Activated CD8-positive, alpha-beta memory T cell treated with anti-CD3 and anti-CD28 coated beads, Interleukin-2, amount 10 ng/mL, durations not matched to agents 7 days and 5 days (primary cell): ENCODE results near the gene WWC2. TPM values are rescaled to one million over a fixed set of nuclear protein-coding genes. Genes with fewer than 3 reads are reported as not detected.
"Not testable (repeated sequence)": the region's sequence is repeated elsewhere in the genome, so short reads cannot be mapped to it uniquely, and the experiment has no call there.

Source experiments
- ATAC-seq: fragments of 150-1000 bp; cut with Tn5 transposase; one replicate; pipeline ENCODE4 v1.10.0; 2021; ENCODE audit warnings: moderate library complexity
- CTCF ChIA-PET: fragments of 350-600 bp; sonication (Branson Sonifier 250); formaldehyde crosslinking; loops from one replicate; lab custom pipeline; 2021; ENCODE audit warnings: antibody characterized with exemption; lab: Charles Lee
- DNase-seq: peaks from one replicate; pipeline ENCODE4 v3.0.0-alpha.2; 2020
- H3K27ac Mint-ChIP-seq: one replicate; pipeline ENCODE4 v1.8.0; 2021; ENCODE audit warnings: mild to moderate bottlenecking, mixed read lengths
- H3K27me3 Mint-ChIP-seq: one replicate; pipeline ENCODE4 v1.8.0; 2021; ENCODE audit warnings: mixed read lengths
- H3K36me3 Mint-ChIP-seq: one replicate; pipeline ENCODE4 v1.8.0; 2021; ENCODE audit warnings: mild to moderate bottlenecking, mixed read lengths
- H3K4me1 Mint-ChIP-seq: one replicate; pipeline ENCODE4 v1.8.0; 2021; ENCODE audit warnings: mixed read lengths
- H3K4me3 Mint-ChIP-seq: one replicate; pipeline ENCODE4 v1.8.0; 2021; ENCODE audit warnings: mild to moderate bottlenecking, moderate library complexity, mixed read lengths
- H3K9me3 Mint-ChIP-seq: one replicate; pipeline ENCODE4 v1.8.0; 2022; ENCODE audit warnings: low read depth, mixed read lengths
- total RNA-seq, 2 experiments: library from RNA; stranded (reverse); gene quantifications; one replicate each; pipeline ENCODE4 v1.2.3, GENCODE V29; 2021

WWC2 gene
- total RNA-seq, 2 experiments from 2014 or later: 0.05 to 0.20 TPM

GRCh38 chr4:183110244-183110643 is 11.2 kb downstream of the WWC2 start:
- DNase-seq: no peak
- Mint-ChIP-seq H3K4me1 (no peaks in the 10 kb centered on the region), H3K4me3 (no peak overlapping the region), H3K27me3 (peaks cover 8% of the 10 kb centered on the region), H3K36me3 (no peaks in the 10 kb centered on the region), H3K27ac (no peak overlapping the region), H3K9me3 (no peaks in the 10 kb centered on the region)
- CTCF ChIA-PET: interaction anchor here (1.1 kb wide), 1 partner anchor 9 kb away, joined by 3 read pairs; no protein-coding TSS in a partner anchor
- ATAC-seq: no peak

GRCh38 chr4:183111452-183111885 is 12.4 kb downstream of the WWC2 start:
- ATAC-seq: no peak

GRCh38 chr4:183118141-183118540 is 19.1 kb downstream of the WWC2 start:
- Mint-ChIP-seq H3K27me3 (peaks cover 10% of the 10 kb centered on the region), H3K4me1 (no peaks in the 10 kb centered on the region), H3K36me3 (no peaks in the 10 kb centered on the region), H3K27ac (no peak overlapping the region), H3K9me3 (no peaks in the 10 kb centered on the region), H3K4me3 (no peak overlapping the region)
- ATAC-seq: no peak
- DNase-seq: no peak
- CTCF ChIA-PET: no interaction called here

More at GRCh38 chr4:183111452-183111885, 12.4 kb downstream of the WWC2 start:
- Mint-ChIP-seq H3K27ac (no peak overlapping the region), H3K4me1 (no peaks in the 10 kb centered on the region), H3K9me3 (no peaks in the 10 kb centered on the region), H3K27me3 (peaks cover 10% of the 10 kb centered on the region), H3K36me3 (no peaks in the 10 kb centered on the region), H3K4me3 (no peak overlapping the region)
- CTCF ChIA-PET: no interaction called here
- no peak for DNase-seq

- Mint-ChIP-seq H3K9me3 (no peaks in the 10 kb centered on the region), H3K27ac (no peak overlapping the region), H3K4me3 (no peak overlapping the region), H3K27me3 (peaks cover 10% of the 10 kb centered on the region), H3K4me1 (no peaks in the 10 kb centered on the region), H3K36me3 (no peaks in the 10 kb centered on the region)
- CTCF ChIA-PET: no interaction called here
- DNase-seq: no peak
- ATAC-seq: no peak
These were observed 19.5 kb downstream of the WWC2 start for GRCh38 chr4:183118585-183118984.

GRCh38 chr4:183121660-183122059 is 22.6 kb downstream of the WWC2 start:
- H3K4me1 Mint-ChIP-seq, ATAC-seq, DNase-seq, CTCF ChIA-PET, H3K27ac Mint-ChIP-seq, H3K27me3 Mint-ChIP-seq, H3K9me3 Mint-ChIP-seq, H3K4me3 Mint-ChIP-seq, H3K36me3 Mint-ChIP-seq: not testable (repeated sequence)

GRCh38 chr4:183124228-183124627 is 25.2 kb downstream of the WWC2 start:
- DNase-seq: no peak
- CTCF ChIA-PET: no interaction called here

GRCh38 chr4:183124865-183125264 is 25.8 kb downstream of the WWC2 start:
- no peak for ATAC-seq
- DNase-seq: no peak
- H3K4me1 Mint-ChIP-seq: no peaks in the 10 kb centered on the region
- no peaks in the 10 kb centered on the region for H3K9me3 Mint-ChIP-seq
- no peak overlapping the region for H3K27ac Mint-ChIP-seq
- no peaks in the 10 kb centered on the region for H3K36me3 Mint-ChIP-seq
- CTCF ChIA-PET: no interaction called here
- peaks cover 6% of the 10 kb centered on the region for H3K27me3 Mint-ChIP-seq
- H3K4me3 Mint-ChIP-seq: no peak overlapping the region

More at GRCh38 chr4:183124228-183124627, 25.2 kb downstream of the WWC2 start:
- peaks cover 6% of the 10 kb centered on the region for H3K27me3 Mint-ChIP-seq
- no peak overlapping the region for H3K4me3 Mint-ChIP-seq
- H3K4me1 Mint-ChIP-seq: no peaks in the 10 kb centered on the region
- ATAC-seq: no peak
- H3K36me3 Mint-ChIP-seq: no peaks in the 10 kb centered on the region
- H3K9me3 Mint-ChIP-seq: no peaks in the 10 kb centered on the region
- no peak overlapping the region for H3K27ac Mint-ChIP-seq

GRCh38 chr4:183129125-183129524 is 30.1 kb downstream of the WWC2 start:
- no peak overlapping the region for H3K27ac Mint-ChIP-seq
- CTCF ChIA-PET: no interaction called here
- ATAC-seq (no peak), DNase-seq (no peak)
- no peaks in the 10 kb centered on the region for H3K9me3 Mint-ChIP-seq
- H3K4me1 Mint-ChIP-seq: no peaks in the 10 kb centered on the region
- no peaks in the 10 kb centered on the region for H3K36me3 Mint-ChIP-seq
- H3K4me3 Mint-ChIP-seq: no peak overlapping the region
- H3K27me3 Mint-ChIP-seq: peaks cover 14% of the 10 kb centered on the region

GRCh38 chr4:183129675-183130074 is 30.6 kb downstream of the WWC2 start:
- no peaks in the 10 kb centered on the region for H3K4me1 Mint-ChIP-seq
- no peak overlapping the region for H3K27ac Mint-ChIP-seq
- CTCF ChIA-PET: no interaction called here
- ATAC-seq (no peak), DNase-seq (no peak)
- H3K9me3 Mint-ChIP-seq: no peaks in the 10 kb centered on the region
- H3K4me3 Mint-ChIP-seq: no peak overlapping the region
- H3K27me3 Mint-ChIP-seq: peaks cover 14% of the 10 kb centered on the region
- no peaks in the 10 kb centered on the region for H3K36me3 Mint-ChIP-seq

GRCh38 chr4:183130328-183131155 is 31.5 kb downstream of the WWC2 start:
- Mint-ChIP-seq H3K4me3 (no peak overlapping the region), H3K27me3 (peaks cover 12% of the 10 kb centered on the region), H3K9me3 (no peaks in the 10 kb centered on the region), H3K27ac (no peak overlapping the region), H3K4me1 (no peaks in the 10 kb centered on the region), H3K36me3 (no peaks in the 10 kb centered on the region)
- DNase-seq (no peak), ATAC-seq (no peak)
- CTCF ChIA-PET: no interaction called here

GRCh38 chr4:183132081-183132480 is 33.0 kb downstream of the WWC2 start:
- H3K36me3 Mint-ChIP-seq: no peaks in the 10 kb centered on the region
- CTCF ChIA-PET: interaction anchor here (0.8 kb wide), 1 partner anchor 9 kb away, joined by 3 read pairs; no protein-coding TSS in a partner anchor

GRCh38 chr4:183132865-183133264 is 33.8 kb downstream of the WWC2 start:
- Mint-ChIP-seq H3K4me3 (no peak overlapping the region), H3K27me3 (peaks cover 11% of the 10 kb centered on the region), H3K27ac (no peak overlapping the region), H3K9me3 (no peaks in the 10 kb centered on the region), H3K36me3 (no peaks in the 10 kb centered on the region), H3K4me1 (no peaks in the 10 kb centered on the region)
- CTCF ChIA-PET: interaction anchor here (0.7 kb wide), 1 partner anchor 16 kb away, joined by 4 read pairs; no protein-coding TSS in a partner anchor
- ATAC-seq: no peak
- DNase-seq: no peak

More at GRCh38 chr4:183132081-183132480, 33.0 kb downstream of the WWC2 start:
- Mint-ChIP-seq H3K4me3 (no peak overlapping the region), H3K4me1 (no peaks in the 10 kb centered on the region), H3K27me3 (peaks cover 11% of the 10 kb centered on the region), H3K9me3 (no peaks in the 10 kb centered on the region), H3K27ac (no peak overlapping the region)
- DNase-seq (no peak), ATAC-seq (no peak)

GRCh38 chr4:183136855-183137254 is 37.8 kb downstream of the WWC2 start:
- no peak for ATAC-seq

More at GRCh38 chr4:183136855-183137254, 37.8 kb downstream of the WWC2 start:
- Mint-ChIP-seq H3K27me3 (peaks cover 8% of the 10 kb centered on the region), H3K4me1 (no peaks in the 10 kb centered on the region), H3K36me3 (no peaks in the 10 kb centered on the region), H3K27ac (no peak overlapping the region), H3K9me3 (no peaks in the 10 kb centered on the region), H3K4me3 (no peak overlapping the region)
- no peak for DNase-seq
- CTCF ChIA-PET: interaction anchor here (0.5 kb wide), 1 partner anchor 113 kb away, joined by 3 read pairs; no protein-coding TSS in a partner anchor
